Activated CD4-positive, alpha-beta T cell treated with anti-CD3 and anti-CD28 coated beads, Interleukin-2, amount 50 U/mL, for 4 hours (primary cell): ENCODE results near the gene ZMYND15.

Experiments used
- DNase-seq, 2 experiments: peaks; one replicate each; pipeline ENCODE4 v3.0.0-alpha.2; 2020

ZMYND15 gene

DNA sequence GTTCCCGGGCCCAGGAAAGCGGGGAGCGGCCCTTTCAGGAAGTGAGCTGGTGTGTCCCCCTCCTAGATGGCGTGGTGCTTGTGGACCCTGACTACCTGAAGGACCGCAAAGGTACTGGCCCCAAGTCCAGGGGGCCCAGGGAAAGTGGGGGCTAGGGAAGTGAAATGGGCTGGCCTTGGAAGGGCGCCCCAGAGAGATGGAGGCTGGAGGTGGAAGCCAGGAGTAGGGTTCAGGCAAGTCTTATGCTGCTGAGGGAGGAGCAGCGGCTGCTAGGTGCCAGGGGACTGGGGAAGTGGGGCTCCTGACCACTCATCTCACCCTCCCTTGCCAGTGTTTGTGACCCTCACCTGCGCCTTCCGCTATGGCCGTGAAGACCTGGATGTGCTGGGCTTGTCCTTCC, 23.6 kb upstream of the ZMYND15 start:
- no peak for DNase-seq

DNA sequence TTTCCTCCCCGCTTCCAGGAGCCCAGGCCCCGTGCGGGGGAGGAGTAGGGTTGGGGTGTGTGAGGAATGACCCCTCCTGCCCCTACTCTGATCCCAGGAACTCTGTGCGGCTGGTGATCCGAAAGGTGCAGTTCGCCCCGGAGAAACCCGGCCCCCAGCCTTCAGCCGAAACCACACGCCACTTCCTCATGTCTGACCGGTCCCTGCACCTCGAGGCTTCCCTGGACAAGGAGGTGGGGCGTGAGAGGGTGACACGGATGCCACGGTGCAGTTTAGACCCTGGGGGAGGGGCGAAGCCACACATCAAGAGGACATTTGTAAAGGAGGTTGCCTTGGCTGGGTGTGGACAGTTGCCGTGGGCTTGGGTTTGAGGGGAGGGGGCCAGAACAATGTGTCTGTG, 21.8 kb upstream of the ZMYND15 start:
- no peak for DNase-seq

DNA sequence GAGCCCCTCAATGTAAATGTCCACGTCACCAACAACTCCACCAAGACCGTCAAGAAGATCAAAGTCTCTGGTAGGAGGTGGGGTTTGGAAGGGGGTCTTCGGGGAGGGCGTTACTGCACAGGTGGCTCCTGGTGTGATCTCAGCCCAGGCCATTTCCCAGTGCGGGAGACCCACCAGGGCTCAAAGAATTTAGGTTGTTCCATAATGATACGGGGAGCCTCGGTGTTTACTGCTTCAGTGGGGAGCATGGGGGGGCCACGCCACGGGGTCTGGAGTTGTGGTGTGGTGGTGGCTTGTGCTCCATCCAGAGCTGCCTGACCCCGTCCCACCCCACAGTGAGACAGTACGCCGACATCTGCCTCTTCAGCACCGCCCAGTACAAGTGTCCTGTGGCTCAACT, 21.4 kb upstream of the ZMYND15 start:
- no peak for DNase-seq

DNA sequence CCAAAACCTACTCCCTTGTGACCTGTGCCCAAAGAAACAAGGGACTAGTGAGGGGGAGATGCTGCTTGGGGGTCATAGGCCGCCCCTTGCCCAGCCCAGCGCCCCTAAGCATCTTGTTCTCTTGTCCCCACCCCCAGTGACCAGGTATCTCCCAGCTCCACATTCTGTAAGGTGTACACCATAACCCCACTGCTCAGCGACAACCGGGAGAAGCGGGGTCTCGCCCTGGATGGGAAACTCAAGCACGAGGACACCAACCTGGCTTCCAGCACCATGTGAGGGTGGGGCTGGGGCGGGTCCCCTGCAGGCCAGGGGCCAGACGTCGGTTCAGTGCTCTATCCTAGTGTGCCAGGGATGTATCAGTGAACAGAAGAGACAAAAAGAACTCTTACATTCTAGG, 20.5 kb upstream of the ZMYND15 start:
- DNase-seq = no peak

DNA sequence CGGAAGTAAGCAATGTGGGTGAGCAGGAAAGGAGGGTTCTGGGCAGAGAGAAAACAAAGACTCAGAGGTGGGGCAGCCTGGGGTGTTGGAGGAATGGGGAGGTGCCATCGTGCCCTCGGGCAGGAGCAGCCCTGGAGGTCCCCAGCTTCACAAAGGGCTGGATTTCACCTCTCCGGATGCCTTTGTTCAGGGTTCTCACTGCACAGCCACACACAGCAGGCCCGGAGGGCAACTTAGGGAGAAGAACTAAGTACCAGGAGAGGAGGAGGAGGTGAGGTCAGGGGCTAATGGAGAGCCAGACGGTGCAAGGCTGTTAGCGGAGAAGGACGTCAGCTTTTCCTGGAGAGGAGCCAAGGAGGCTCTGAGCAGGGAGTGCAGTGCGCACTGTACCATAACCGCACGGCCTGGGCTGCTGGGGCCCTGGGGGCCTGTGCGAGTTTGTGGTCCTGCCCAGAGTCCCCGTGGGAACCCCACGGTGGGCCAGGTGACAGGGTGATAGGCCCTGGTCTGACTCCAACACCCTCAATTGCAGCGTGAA, 19.9 kb upstream of the ZMYND15 start:
- no peak for DNase-seq

DNA sequence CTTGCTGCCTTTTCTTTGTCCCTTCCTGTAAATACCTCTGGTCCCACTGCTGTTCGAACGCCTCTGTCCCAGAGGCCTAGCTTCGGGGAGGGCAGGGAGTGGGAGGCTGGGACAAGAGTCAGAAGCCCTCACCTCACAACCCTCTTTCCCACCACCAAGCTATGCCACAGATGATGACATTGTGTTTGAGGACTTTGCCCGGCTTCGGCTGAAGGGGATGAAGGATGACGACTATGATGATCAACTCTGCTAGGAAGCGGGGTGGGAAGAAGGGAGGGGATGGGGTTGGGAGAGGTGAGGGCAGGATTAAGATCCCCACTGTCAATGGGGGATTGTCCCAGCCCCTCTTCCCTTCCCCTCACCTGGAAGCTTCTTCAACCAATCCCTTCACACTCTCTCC, 18.8 kb upstream of the ZMYND15 start:
- DNase-seq = no peak

DNA sequence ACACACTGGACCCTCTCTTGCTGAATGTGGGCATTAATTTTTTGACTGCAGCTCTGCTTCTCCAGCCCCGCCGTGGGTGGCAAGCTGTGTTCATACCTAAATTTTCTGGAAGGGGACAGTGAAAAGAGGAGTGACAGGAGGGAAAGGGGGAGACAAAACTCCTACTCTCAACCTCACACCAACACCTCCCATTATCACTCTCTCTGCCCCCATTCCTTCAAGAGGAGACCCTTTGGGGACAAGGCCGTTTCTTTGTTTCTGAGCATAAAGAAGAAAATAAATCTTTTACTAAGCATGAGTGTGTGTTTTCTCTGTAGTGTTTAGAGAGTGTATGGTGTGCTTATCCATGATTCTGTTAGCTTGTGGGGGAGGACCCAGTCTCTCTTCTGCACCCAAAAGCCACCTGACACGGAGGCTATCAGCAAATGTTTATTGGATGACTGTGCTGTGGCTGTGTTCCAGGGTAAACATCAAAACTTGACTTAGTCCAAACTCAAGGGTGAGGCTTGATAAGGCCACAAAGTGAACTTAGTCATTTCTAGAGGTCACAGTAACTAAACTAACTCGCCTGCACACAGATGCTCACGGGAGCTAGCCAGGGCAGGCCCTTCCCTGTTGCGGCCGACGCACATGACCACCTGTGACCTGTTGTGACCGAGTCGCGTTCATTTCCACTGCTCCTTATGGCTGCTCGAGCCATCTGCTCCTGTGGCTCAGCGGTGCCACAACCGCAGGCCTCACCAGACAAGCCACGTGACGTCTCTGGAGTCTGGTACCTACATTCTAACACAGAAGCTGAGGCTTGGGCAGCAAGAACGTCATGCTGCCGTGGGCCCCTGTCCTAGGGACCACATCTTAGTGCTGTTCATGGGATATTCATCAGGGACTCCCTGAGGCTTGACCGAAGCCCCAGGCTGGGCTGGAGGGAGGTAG, 18.2 kb upstream of the ZMYND15 start:
- no peak for DNase-seq

DNA sequence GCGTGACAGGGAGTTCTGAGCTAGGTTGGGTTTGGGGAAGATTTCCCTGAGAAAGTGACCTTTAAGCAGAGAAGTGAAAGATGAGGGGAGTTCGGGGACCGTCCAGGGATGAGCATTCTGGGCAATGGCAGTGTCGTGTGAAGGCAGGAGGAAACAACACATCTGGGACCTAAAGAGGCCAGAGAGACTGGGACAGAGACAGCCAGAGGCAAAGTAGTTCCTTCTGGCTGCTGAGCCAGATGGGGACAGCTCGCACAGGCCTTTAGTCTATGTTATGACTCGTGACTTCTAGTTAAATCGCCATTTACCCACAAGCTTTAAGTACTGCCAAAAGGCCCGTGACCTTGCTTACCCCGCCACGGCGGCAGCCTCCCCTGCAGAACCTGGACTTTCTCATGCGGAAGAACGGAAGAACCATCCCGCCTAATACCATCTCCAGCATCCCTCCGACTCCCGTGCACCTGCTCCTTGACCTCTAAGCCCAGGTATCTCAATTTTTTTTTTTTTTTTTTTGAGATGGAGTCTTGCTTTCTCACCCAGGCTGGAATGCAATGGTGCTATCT, 16.9 kb upstream of the ZMYND15 start:
- no peak for DNase-seq

DNA sequence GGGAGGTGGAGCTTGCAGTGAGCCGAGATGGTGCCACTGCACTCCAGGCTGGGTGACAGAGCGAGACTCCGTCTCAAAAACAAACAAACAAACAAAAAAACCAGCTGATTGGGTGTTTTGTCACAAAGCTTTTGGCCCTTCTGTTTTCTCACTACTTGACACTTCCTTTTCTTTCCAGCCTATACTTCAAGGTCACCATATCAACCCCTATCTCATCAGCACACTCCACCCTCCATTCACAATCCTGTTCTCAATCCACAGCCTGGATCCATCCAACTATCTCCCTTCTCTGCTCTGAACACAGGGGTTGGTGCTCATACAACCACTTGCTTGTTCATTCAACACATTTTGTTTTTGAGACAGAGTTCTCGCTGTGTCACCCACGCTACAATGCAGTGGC, 15.0 kb upstream of the ZMYND15 start:
- DNase-seq = no peak

DNA sequence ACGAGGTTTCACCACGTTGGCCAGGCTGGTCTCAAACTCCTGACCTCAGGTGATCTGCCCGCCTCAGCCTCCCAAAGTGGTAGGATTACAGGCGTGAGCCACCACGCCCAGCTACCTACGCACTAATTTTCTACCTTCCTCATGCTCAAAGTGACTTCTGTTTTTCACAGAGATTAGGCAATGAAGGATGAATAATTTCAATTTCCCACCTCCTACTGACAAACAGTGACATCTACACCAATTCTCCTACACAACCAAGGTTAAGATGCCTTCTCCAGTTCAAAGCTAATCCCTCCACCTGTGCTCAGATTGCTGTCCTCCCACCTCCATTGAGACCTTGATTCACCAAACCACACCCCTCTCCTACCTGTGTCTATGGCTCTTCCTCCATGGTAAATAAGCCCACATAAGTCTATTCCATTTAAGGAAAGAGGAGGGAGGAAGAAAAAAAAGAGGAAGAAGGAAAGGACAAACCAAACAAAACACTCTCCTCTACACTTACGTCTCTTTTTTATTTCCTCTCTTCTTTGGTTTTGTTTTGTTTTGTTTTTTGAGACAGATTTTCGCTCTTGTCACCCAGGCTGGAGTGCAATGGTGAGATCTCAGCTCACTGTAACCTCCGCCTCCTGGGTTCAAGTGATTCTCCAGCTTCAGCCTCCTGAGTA, 13.9 kb upstream of the ZMYND15 start:
- no peak for DNase-seq

DNA sequence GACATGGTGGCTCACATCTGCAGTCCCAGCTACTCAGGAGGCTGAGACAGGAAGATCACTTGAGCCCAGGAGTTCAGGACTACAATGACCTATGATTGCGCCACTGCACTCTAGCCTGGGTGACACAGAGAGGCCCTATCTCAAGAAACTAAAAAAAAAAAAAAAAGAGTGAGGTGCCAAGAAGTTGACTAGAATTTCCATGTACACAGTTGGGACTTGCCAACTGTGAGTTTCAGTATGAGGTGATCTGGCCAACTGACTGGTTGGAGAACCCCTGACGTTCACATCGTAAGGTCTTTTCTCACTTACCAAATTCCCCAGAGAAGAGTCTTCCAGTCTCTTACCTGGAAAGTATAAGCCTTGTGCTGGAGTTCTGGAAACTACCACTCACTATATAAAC, 11.5 kb upstream of the ZMYND15 start:
- no peak for DNase-seq

DNA sequence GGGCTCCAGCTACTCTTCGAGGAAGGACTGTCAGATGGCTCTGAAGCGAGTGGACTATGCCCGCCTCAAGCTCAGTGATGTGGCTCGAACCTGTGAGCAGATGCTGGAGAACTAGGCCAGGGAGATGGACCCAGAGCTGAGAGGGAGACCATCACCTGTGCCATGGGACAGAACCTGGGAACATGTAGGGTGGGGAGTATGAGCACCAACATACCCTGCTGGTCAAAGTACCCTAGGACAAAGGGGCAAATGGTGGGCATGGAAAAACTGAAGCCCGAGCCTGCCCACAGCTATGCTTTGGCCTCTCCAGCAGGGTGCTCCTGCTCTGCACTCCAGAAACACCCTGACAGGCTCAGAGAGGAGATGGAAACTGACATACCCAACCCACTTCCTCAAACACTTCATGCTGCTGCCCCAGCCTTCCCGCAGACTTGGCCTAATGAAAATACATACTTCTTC, 6.5 kb upstream of the ZMYND15 start:
- DNase-seq = no peak

DNA sequence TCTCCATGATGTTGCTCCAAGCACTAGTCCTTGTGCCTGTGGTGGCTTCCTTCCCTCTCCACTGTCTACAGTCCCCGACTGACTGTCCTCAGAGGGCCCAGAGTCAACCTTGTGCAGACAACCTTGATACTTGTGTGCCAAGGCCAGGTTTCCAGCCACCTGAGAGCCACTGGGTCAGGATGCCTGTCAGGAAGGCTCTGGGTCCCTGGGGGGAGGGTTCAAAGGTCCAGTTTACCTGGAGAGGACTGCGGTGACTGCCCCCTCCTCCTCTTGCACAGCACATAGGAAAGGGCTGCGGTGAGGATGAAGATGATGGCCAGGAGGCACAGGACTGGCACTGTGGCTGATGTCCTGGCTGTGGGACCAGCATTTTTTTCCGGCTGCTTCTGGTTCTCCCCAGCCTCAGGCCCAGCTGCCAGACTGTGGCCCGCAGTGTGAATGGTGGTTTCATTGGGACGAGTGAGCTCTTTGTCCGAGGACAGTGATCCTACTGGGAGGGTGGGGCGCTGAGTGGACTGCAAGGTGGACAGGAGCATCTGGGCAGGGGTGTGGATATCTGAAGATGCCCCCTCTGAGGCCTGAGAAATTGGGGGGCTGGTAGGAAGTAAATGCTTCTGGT, 4.7 kb upstream of the ZMYND15 start:
- no peak for DNase-seq

DNA sequence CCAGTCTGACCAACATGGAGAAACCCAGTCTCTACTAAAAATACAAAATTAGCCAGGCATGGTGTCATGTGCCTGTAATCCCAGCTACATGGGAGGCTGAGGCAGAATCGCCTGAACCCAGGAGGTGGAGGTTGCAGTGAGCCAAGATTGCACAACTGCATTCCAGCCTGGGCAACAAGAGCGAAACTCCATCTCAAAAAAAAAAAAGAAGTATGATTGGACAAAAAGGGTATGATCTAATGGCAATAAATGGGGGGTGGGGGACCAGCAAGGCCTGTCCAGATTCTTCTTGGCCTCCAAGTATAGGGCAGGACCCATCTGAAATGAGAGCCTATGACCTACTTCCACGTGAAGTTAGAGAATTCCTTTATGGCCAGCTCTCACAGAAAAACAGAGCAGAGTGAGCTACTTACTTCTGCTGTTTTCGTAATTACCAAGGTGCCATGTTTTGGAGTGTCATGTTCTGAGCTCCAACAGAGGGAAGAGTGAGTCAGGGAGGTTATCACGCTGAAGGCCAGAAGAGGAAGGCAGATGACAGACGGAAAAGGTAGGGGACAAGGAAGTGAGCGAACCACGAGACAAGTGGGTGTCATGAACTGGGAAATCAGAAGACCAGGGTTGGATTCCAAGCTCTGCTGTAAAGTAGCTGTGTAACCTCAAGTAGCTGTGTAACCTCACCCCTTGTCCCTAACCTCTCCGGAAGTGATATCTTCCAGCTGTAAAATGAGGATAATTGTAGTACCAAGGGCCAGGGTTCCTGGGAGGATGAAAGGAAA, 3.6 kb upstream of the ZMYND15 start:
- DNase-seq = no peak

DNA sequence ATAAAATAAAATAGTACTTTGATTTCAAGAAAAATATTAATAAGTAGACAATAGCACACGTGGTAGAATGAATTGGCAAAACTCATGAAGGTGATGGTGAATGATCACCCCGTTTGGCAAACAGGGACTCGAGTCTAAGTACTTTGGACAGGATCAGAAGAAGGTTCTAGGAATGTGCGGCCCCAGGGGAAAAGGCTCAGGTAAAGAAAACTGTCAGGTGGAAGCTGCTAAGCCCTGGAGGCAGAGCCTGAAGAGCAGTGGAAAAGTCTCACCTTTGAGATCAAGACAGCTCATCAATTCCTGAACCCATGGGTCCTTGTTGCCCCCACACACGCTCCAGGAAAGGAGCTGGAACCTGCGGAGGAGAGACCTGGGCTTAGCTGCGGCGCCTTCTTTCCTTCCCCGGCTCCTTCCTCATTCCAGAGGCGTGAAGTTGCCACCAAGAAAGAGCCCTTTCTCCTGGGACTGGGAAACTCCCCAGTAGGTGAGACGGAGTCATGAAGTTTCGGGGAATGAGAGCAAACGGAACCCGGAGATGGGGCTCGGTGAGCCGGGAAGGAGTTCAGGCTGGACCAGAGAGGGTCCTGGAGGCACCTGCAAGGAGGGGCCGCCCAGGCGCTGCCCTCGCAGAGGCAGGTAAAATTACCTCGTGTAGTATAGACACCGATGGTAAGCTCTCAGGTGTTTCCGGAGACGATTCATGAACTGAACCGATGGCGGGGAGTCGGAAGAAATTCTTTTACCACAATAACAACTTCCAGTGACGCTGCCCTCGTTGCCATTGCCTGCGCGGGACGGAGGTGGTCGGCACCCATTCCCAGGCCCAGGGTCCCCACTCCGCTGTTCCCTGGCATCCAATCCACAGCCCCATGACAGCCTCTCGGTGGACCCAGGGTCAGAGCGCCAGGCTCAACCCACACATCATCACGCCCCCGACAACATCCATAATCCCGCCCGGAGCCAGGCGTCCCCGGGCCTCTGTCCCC, 1.2 kb upstream of the ZMYND15 start:
- no peak for DNase-seq

DNA sequence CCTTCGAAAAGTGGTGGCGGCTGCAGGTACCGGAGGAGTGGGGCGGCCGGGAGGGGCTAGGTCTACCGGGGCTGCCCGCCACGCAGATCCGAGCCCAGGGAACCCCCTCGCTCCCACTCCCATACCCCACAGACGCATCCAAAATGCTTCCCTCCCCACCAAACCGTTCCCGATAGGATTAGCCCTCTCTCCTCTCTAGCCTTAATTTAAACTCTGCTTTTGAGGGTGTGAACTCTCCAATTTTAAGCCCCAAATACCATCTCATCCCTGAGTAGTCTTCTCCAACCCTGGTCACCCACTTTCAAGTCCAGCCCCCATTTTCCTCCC, 355 bp downstream of the ZMYND15 start:
- no peak for DNase-seq

DNA sequence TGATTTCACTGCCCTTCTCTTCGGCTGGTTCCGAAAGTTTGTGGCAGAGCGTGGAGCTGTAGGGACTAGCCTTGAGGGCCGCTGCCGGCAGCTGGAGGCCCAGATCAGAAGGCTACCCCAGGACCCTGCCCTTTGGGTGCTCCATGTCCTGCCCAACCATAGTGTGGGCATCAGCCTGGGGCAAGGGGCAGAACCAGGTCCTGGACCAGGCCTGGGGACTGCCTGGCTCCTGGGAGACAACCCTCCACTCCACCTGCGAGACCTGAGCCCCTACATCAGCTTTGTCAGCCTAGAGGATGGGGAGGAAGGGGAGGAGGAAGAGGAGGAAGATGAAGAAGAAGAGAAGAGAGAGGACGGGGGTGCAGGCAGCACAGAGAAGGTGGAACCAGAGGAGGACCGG, 951 bp downstream of the ZMYND15 start:
- no peak for DNase-seq

DNA sequence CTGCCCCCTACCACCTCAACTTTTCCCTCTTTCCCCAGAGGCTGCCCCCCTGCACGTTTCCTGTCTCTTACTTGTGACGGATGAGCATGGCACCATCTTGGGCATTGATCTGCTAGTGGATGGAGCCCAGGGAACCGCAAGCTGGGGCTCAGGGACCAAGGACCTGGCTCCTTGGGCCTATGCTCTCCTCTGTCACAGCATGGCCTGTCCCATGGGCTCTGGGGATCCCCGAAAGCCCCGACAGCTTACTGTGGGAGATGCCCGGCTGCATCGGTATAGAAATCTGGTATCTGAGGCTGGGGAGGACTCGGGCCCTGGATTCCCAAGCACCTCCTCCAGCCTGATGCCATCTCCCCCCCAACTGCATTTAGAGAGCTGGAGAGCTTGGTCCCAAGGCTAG, 1.9 kb downstream of the ZMYND15 start:
- DNase-seq = no peak

DNA sequence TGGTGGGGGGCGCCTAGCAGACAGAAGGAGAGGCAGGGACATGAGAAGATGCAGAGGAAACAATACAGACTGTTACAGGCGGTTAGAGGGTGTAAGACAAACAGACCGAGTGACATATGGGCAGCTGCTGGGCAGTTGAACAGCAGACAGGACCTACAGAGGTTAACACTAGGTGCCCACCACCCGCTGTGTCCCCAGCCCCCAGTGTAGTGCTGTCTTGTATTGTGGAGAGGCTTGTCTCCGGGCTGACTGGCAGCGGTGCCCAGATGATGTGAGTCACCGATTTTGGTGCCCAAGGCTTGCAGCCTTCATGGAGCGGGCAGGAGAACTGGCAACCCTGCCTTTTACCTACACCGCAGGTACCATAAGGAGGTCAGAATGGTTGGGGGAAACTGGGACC, 2.5 kb downstream of the ZMYND15 start:
- DNase-seq = no peak

DNA sequence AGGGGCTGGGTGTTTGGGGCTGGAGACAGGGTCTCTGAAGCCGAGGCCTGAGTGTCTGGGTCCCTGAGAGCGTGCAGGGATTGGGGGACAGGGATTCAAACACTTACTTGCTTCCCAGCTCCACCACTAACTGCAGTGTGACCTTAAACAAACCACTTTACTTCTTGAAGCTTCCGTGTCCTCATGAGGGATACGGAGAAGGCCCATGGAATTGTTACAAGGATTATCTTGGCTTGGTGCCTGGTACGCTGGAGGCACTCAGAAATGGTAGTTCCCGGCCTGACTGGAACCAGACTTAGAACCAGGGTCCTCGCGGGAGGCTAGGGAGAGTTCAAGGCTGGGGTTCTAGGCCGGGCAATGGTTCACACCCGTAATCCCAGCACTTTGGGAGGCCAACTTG, 3.0 kb downstream of the ZMYND15 start:
- no peak for DNase-seq

DNA sequence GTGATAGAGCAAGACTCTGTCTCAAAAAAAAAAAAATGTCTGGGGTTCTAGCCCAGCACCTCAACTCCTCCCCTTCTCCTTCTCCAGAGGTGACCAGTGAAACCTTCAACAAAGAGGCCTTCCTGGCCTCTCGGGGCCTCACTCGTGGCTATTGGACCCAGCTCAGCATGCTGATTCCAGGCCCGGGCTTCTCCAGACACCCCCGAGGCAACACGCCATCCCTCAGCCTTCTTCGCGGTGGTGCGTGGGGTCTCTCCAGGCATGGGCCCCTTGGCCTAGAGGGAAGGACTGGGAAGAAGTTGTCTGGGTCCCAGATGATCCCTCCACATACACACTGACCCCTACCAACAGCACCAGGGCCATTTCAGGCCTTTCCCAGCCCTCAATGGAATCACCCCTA, 3.6 kb downstream of the ZMYND15 start:
- DNase-seq = no peak
